ENCODE data around the gene KIAA0753. TPM values are rescaled to one million over a fixed set of nuclear protein-coding genes. Genes with fewer than 3 reads are reported as not detected.
"Not testable (repeated sequence)": the region's sequence is repeated elsewhere in the genome, so short reads cannot be mapped to it uniquely, and the experiment has no call there.

Gene KIAA0753
- polyA plus RNA-seq, 1 experiment: 11.5 TPM

DNA sequence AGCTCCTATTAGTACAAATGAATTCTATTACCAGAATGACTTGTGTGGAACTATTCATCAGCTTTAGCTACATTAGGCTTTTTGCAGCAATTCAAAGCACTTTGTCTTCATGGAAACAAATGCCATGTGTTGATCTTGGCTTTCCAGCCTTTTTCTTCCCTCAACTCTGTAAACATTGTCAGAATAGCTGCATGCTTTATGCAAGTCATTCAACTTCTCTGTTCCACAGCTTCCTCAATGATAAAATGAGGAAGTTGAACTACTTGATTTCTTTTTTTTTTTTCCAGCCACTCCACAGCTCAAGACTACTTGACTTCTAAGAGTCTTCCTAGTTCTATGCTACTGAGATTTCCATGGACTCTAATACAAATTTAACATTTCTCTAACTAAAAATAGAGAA, 41.1 kb downstream of the KIAA0753 start:
- Histone ChIP-seq H3K9me3 (ENCODE audit: control insufficient read depth, insufficient read depth, low read length) (no peaks in the 10 kb centered on the region), H3K27ac (ENCODE audit: low read depth, low read length) (no peak overlapping the region), H3K27me3 (ENCODE audit: control insufficient read depth, insufficient read depth, low read length) (no peaks in the 10 kb centered on the region), H3K4me3 (ENCODE audit: low read depth, low read length) (no peak overlapping the region)
- ChIA-PET CTCF (interaction anchor here (0.9 to 1.5 kb wide), 3 partner anchors 20 to 126 kb away, joined by 3 to 4 read pairs (median 3); no protein-coding TSS in a partner anchor), POLR2A (no interaction called here)
- TF ChIP-seq, protein P1, sequence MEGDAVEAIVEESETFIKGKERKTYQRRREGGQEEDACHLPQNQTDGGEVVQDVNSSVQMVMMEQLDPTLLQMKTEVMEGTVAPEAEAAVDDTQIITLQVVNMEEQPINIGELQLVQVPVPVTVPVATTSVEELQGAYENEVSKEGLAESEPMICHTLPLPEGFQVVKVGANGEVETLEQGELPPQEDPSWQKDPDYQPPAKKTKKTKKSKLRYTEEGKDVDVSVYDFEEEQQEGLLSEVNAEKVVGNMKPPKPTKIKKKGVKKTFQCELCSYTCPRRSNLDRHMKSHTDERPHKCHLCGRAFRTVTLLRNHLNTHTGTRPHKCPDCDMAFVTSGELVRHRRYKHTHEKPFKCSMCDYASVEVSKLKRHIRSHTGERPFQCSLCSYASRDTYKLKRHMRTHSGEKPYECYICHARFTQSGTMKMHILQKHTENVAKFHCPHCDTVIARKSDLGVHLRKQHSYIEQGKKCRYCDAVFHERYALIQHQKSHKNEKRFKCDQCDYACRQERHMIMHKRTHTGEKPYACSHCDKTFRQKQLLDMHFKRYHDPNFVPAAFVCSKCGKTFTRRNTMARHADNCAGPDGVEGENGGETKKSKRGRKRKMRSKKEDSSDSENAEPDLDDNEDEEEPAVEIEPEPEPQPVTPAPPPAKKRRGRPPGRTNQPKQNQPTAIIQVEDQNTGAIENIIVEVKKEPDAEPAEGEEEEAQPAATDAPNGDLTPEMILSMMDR (IDR thresholded peaks at IDR 0.05; ENCODE audit: low read depth, low read length): no peak
- no peak for DNase-seq (ENCODE audit: low read depth, low spot score)

- Histone ChIP-seq H3K9me3 (ENCODE audit: control insufficient read depth, insufficient read depth, low read length) (no peaks in the 10 kb centered on the region), H3K27ac (ENCODE audit: low read depth, low read length) (no peak overlapping the region), H3K27me3 (ENCODE audit: control insufficient read depth, insufficient read depth, low read length) (no peaks in the 10 kb centered on the region), H3K4me3 (ENCODE audit: low read depth, low read length) (no peak overlapping the region)
- ChIA-PET POLR2A (no interaction called here), CTCF (interaction anchor here (1.4 kb wide), 1 partner anchor 124 kb away, joined by 3 read pairs; no protein-coding TSS in a partner anchor)
- TF ChIP-seq, protein P1 (IDR thresholded peaks at IDR 0.05; ENCODE audit: low read depth, low read length): no peak
- DNase-seq (ENCODE audit: low read depth, low spot score): no peak
These were observed 42.8 kb downstream of the KIAA0753 start for GRCh38 chr17:6597727-6598126.

DNA sequence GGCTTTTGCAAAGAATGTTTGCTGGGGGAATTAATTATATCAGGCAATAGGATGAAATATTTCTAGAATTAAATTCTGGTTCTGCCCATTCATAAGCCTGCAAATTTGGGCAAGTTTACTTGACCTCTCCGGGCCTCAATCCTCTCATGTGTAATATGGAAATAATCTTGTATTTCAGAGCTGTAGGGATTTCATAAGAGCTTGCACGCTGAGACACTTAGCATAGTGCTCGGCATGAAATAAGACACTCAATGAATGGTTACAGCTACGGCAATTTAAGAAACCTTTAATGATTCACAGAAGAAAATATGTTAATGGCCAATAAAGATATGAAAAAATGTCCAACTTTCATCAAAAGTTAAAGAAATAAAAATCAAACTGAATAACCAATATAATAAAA, 43.6 kb downstream of the KIAA0753 start:
- H3K4me3 ChIP-seq (ENCODE audit: low read depth, low read length): no peak overlapping the region
- no peak overlapping the region for H3K27ac ChIP-seq (ENCODE audit: low read depth, low read length)
- no peaks in the 10 kb centered on the region for H3K9me3 ChIP-seq (ENCODE audit: control insufficient read depth, insufficient read depth, low read length)
- DNase-seq (ENCODE audit: low read depth, low spot score): no peak
- H3K27me3 ChIP-seq (ENCODE audit: control insufficient read depth, insufficient read depth, low read length): no peaks in the 10 kb centered on the region
- ChIA-PET CTCF (interaction anchor here (0.6 to 1.4 kb wide), 2 partner anchors 43 to 123 kb away, joined by 3 read pairs; partner anchors contain the start of gene KIAA0753), POLR2A (no interaction called here)
- TF ChIP-seq, protein P1 (IDR thresholded peaks at IDR 0.05; ENCODE audit: low read depth, low read length): no peak

DNA sequence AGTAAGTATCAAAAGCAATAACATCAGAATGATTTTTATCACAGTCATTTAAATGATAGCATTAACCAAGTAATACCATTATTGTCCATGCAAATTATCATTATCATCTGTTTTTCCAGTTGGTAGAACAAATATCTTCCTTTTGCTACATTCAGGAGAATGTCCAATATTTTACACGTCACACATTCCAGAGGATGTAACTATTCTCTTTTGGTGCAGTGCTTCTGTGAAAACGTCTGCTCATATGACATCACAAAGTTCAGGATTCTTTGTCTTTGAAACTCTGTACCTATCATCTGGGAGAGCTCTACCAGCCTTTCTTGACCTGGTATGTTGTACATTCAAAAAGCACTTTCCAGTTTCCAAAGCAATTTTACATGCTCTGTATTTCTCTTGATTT, 44.0 kb downstream of the KIAA0753 start:
- Histone ChIP-seq H3K4me3 (ENCODE audit: low read depth, low read length) (no peak overlapping the region), H3K27ac (ENCODE audit: low read depth, low read length) (no peak overlapping the region), H3K27me3 (ENCODE audit: control insufficient read depth, insufficient read depth, low read length) (no peaks in the 10 kb centered on the region), H3K9me3 (ENCODE audit: control insufficient read depth, insufficient read depth, low read length) (no peaks in the 10 kb centered on the region)
- no peak for DNase-seq (ENCODE audit: low read depth, low spot score)
- ChIA-PET CTCF (no interaction called here), POLR2A (no interaction called here)
- TF ChIP-seq, protein P1 (IDR thresholded peaks at IDR 0.05; ENCODE audit: low read depth, low read length): no peak

GRCh38 chr17:6596081-6596480, 44.4 kb downstream of the KIAA0753 start:
- Histone ChIP-seq H3K27me3 (ENCODE audit: control insufficient read depth, insufficient read depth, low read length) (no peaks in the 10 kb centered on the region), H3K4me3 (ENCODE audit: low read depth, low read length) (no peak overlapping the region), H3K27ac (ENCODE audit: low read depth, low read length) (no peak overlapping the region), H3K9me3 (ENCODE audit: control insufficient read depth, insufficient read depth, low read length) (no peaks in the 10 kb centered on the region)
- ChIA-PET CTCF (no interaction called here), POLR2A (no interaction called here)
- TF ChIP-seq, protein P1 (IDR thresholded peaks at IDR 0.05; ENCODE audit: low read depth, low read length): no peak
- no peak for DNase-seq (ENCODE audit: low read depth, low spot score)

GRCh38 chr17:6593371-6593770, 47.1 kb downstream of the KIAA0753 start:
- H3K27me3 ChIP-seq (ENCODE audit: control insufficient read depth, insufficient read depth, low read length); H3K9me3 ChIP-seq (ENCODE audit: control insufficient read depth, insufficient read depth, low read length); CTCF ChIA-PET; H3K4me3 ChIP-seq (ENCODE audit: low read depth, low read length); POLR2A ChIA-PET; DNase-seq (ENCODE audit: low read depth, low spot score); H3K27ac ChIP-seq (ENCODE audit: low read depth, low read length): not testable (repeated sequence)

Measured in AG04450 (cell line).